WI38 (cell line): ENCODE measurements around the gene CYB5R3.

ENCODE experiments used
- H3K4me3 ChIP-seq: 2 replicates; pipeline ENCODE4 v1.5.1; 2011; ENCODE audit warnings: low read depth, mild to moderate bottlenecking, control low read depth, low read length
- CTCF ChIP-seq: IDR thresholded peaks from 2 replicates; pipeline ENCODE4 v1.5.1; 2012; ENCODE audit warnings: low read depth, mild to moderate bottlenecking, control low read depth, low read length

CYB5R3 gene

GRCh38 chr22:42642806-42643633 lies 6.2 kb downstream of the CYB5R3 start:
- H3K4me3 ChIP-seq: no peak overlapping the region
- no peak for TF ChIP-seq CTCF

- no peak for TF ChIP-seq CTCF
- H3K4me3 ChIP-seq: no peak overlapping the region
Measured at GRCh38 chr22:42641801-42642413, 7.3 kb downstream of the CYB5R3 start.

- no peak for TF ChIP-seq CTCF
- no peak overlapping the region for H3K4me3 ChIP-seq
Measured at GRCh38 chr22:42639541-42640241, 9.5 kb downstream of the CYB5R3 start.

GRCh38 chr22:42637555-42637954 lies 11.6 kb downstream of the CYB5R3 start:
- H3K4me3 ChIP-seq: no peak overlapping the region
- TF ChIP-seq CTCF: no peak

- no peak for TF ChIP-seq CTCF
- no peak overlapping the region for H3K4me3 ChIP-seq
Measured at GRCh38 chr22:42636506-42636905, 12.7 kb downstream of the CYB5R3 start.

GRCh38 chr22:42635531-42635930 lies 13.7 kb downstream of the CYB5R3 start:
- TF ChIP-seq CTCF: no peak

GRCh38 chr22:42633013-42633412 lies 16.2 kb downstream of the CYB5R3 start:
- no peak for TF ChIP-seq CTCF
- no peak overlapping the region for H3K4me3 ChIP-seq

More at GRCh38 chr22:42635531-42635930, 13.7 kb downstream of the CYB5R3 start:
- no peak overlapping the region for H3K4me3 ChIP-seq
